HG02840 (cell line): ENCODE measurements around the gene GJB5.

ENCODE experiments used
- ATAC-seq: cut with Tn5 transposase; IDR thresholded peaks from one replicate; pipeline ENCODE4 v1.9.1; 2021; ENCODE audit warnings: mild to moderate bottlenecking, moderate library complexity, moderate number of reproducible peaks; ENCODE audit not compliant: unreplicated experiment, low FRiP score

Gene GJB5

DNA sequence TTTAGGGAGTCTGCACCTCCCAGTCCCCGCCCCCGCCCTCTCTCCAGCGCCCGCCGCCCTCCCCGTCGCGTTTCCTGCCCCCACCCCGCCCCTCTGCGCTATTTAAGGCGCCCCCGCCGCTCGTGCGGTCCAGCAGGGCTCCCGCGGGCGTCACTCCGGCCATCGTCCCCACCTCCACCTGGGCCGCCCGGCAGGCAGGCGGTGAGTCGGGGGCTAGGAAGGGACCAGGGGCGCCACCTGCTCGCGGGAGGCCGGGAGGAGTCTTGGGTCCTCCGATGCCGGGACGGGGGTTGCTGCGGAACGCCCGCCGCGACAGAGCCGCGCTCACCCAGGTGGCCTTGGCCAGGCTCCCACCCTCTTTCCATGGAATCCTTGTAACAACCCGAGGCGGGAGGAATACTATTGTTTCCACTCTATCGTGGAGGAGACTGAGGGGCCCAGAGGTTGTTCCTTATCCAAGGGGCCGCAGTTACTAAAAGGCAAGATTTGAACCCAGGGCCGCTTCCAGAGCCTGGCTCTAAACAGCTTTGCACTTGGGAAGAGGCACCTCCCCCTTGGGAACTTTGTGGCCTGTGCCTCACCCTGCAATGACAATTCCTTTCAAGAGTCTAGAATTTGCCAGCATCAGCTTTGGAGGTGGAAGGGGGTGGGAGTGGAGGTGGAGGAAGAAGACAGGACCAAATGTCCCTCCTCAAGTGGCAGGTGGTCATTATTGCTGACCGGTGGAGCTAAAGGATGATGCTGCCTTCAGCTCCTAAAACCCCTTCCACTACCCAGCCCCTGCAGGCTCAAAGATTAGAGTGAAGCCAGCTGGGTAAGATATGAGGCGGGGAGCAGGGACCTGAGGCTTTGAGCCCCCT, 38.3 kb downstream of the GJB5 start, which contains the start of gene GJA4:
Gene GJA4, plus strand, starts transcription at position 132 of the 860 bp plus-strand sequence. CDS start 1,215 bp downstream, outside the sequence.
- no peak for ATAC-seq

DNA sequence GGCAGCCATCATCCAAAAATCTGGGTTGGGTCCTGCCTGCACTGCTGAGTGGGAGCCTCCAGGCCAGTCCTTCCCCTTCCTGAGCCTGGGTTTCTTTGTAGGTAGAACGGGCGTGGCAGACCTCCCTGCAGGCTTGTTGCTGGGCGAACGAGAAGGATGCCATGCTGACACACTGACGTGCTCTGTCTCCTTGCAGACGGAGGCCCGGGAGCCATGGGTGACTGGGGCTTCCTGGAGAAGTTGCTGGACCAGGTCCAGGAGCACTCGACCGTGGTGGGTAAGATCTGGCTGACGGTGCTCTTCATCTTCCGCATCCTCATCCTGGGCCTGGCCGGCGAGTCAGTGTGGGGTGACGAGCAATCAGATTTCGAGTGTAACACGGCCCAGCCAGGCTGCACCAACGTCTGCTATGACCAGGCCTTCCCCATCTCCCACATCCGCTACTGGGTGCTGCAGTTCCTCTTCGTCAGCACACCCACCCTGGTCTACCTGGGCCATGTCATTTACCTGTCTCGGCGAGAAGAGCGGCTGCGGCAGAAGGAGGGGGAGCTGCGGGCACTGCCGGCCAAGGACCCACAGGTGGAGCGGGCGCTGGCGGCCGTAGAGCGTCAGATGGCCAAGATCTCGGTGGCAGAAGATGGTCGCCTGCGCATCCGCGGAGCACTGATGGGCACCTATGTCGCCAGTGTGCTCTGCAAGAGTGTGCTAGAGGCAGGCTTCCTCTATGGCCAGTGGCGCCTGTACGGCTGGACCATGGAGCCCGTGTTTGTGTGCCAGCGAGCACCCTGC, 39.3 kb downstream of the GJB5 start:
- no peak for ATAC-seq

DNA sequence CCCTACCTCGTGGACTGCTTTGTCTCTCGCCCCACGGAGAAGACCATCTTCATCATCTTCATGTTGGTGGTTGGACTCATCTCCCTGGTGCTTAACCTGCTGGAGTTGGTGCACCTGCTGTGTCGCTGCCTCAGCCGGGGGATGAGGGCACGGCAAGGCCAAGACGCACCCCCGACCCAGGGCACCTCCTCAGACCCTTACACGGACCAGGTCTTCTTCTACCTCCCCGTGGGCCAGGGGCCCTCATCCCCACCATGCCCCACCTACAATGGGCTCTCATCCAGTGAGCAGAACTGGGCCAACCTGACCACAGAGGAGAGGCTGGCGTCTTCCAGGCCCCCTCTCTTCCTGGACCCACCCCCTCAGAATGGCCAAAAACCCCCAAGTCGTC, 39.9 kb downstream of the GJB5 start:
- no peak for ATAC-seq

DNA sequence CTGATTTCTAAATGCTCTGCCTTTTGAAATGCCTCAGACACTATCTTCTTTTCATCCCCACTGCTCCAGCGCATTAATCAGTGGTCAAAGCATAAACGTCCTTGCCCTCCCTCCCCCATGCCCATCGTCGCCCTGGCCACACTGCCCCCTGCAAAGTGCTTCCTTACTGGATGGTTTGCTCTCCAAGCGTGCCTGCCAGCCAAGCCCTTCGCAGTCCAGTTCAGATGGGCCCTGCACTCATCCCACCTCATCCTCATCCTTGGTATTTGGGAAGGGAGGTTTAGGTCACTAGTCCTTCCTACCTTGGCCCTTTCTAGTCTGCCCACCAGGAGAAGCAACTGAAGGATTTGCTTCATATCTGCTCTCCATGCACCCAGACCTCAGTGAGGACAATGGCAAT, 41.1 kb downstream of the GJB5 start:
- no peak for ATAC-seq

DNA sequence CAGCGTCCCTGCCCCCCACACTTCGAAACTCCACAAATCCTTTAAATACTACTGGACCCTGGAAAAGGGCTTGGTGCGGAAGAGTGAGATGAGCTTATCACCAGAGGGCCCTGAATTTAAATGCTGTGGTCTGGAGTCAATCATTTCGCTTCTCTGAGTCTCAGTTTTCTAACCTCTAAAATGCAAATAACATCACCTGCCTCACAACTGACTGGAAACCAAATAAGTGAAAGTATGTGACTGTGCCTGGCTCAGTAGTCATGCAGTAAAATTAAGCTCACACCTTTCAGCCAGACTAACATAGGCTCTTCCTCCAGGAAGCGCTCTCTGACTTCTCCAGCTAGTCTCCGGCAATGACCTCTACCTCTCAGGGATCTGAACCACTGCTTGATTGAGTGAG, 42.1 kb downstream of the GJB5 start:
- ATAC-seq: no peak

DNA sequence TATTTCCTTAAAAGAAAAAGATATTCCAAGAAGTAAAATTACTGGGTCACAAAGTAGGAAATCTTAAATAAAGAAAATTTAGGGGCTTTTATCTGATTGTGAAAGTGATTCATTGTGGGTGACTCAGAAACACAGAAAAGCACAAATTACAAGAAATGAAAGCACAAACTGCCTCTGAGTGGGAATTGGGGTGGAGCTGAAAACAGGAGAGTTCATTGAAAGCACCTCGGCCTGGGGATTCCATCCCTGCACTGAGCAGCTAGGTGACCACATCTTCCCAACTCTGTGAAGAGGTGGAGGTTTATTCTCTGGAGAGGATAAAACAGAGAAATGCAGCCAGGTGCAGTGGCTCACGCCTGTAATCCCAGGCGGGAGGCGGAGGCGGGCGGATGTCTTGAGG, 45.4 kb downstream of the GJB5 start:
- no peak for ATAC-seq

DNA sequence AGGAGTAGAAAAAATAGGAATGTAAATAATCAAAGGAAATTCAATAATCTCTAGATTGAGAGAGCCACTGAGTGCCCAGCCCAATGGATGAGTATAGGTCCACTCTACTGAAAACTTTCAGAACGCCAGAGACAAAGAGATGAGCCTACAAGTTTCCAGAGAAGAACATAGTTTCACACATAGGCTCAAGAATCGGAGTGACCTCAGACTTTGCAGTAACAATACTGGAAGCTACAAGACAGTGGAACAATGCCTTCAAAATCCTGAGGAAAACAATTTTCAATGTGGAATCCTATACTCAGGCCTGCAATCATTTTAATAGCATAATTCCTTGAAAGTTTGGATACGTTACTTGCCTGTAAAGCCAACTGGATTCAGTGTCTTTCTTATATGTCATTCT, 48.9 kb downstream of the GJB5 start:
- no peak for ATAC-seq

DNA sequence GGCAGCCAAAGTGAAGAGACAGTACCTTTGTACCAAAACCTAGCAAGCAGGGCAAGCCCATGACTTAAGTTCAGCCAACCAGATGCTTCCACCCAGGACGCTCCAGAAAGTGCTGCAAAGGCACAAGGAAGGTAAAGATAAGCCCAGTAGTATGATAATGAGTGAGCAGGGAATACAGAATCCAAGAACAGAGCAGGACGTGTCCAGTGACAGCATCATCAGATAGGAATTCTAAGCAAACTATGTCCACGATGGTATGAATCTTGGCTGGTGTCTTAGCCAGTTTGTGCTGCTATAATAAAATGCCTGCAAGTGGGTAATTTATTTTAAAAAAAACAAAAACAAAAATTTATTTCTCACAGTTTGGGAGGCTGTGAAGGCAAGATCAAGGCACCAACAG, 51.5 kb downstream of the GJB5 start:
- ATAC-seq: no peak
